Measurements from ENCODE around the gene PEX14.
A peak's percentile ranks its signal among the peaks of the same experiment; 100 is the strongest.

The PEX14 gene

DNA sequence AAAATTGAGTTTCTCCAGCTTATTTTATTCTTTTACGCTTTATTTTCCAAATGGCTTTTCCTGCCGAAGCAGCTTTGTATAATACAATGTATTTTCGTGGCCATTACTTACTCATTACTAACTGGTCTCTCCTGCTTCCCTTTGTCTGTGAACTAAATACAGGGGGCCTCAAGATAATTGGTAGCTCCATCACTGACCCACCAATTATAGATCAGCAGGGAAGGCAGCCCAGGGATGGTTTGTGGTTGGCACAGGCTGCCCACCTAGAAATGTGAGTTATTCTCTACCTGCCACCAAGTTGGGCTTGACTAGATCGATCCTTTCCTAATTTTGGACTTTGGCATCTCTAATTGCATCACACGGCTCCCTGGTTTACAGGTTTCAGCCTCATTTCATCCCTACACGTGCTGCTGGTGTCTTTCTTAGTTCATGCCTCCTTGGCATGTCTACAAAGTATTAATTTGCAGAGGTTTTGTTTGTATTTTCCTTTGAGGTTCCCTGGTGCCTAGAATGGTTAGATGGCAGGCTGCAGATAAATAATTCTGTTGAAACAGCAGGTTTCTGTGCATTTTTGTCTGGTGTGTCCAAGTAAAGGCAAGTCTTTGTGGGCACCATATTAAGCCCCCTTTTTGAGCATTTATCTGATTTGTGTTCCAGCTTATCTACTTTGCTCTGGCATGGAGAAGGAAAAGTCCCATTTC lies 35.2 kb downstream of the PEX14 start:
- in situ Hi-C loops (cut with MboI; ENCODE audit: low sequenced_read_pairs, unreplicated experiment) = loop anchor here (25.0 kb wide), 2 partner anchors 352 to 427 kb away; no protein-coding TSS in a partner anchor
- TF ChIP-seq, protein P1, sequence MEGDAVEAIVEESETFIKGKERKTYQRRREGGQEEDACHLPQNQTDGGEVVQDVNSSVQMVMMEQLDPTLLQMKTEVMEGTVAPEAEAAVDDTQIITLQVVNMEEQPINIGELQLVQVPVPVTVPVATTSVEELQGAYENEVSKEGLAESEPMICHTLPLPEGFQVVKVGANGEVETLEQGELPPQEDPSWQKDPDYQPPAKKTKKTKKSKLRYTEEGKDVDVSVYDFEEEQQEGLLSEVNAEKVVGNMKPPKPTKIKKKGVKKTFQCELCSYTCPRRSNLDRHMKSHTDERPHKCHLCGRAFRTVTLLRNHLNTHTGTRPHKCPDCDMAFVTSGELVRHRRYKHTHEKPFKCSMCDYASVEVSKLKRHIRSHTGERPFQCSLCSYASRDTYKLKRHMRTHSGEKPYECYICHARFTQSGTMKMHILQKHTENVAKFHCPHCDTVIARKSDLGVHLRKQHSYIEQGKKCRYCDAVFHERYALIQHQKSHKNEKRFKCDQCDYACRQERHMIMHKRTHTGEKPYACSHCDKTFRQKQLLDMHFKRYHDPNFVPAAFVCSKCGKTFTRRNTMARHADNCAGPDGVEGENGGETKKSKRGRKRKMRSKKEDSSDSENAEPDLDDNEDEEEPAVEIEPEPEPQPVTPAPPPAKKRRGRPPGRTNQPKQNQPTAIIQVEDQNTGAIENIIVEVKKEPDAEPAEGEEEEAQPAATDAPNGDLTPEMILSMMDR (IDR thresholded peaks at IDR 0.05; ENCODE audit: borderline replicate concordance, control extremely low read depth, extremely low read depth, insufficient read depth, missing control alignments) = no peak
- no peak for DNase-seq (ENCODE audit: low spot score)

DNA sequence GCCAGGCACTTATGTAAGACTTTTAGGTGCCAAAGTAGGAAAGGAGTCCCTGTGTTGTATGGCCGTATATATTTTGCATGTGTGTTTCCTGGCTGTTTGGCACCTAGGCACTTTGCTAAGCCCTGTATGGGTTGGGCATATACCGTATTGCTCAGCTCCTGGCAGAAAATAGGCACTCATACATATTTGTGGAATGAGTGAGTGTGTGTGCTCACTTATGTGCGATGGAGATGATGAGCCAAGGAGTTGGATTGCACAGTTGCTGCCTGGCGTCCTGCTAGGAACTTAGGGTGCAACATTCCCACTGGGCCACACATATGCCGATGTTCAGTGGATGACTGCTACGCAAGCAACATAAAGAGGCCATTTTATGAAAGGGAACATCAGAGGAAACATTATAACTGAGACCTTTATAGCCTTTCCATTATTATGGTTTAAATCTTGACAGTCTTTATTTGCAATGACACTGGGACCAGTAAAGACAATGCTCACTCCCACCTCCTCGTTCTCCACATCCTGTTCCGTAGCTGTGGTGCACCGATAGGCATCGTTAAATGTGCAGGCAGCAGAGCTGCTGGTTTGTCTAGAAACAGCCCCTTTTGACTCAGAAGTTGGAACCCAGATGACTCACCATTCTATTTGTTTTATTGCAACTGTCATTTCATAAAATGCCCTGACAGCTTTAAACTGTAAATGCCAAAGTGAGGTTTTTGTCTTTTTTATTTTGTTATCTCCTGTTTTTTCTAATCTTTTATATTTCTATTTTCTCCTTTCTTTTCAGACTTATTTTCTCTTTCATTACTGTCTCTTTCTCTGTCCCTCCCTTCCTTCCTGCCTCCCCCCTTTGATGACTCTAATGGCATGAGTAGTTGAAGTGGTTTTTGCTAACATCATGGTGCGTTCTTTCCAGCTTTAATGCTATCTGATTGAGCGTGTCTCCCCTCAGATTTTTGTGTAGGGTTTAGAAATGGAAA lies 36.1 kb downstream of the PEX14 start:
- DNase-seq (ENCODE audit: low spot score) = peak; percentile 89
- in situ Hi-C loops (cut with MboI; ENCODE audit: low sequenced_read_pairs, unreplicated experiment) = loop anchor here (25.0 kb wide), 2 partner anchors 351 to 426 kb away; no protein-coding TSS in a partner anchor
- TF ChIP-seq, protein P1 (IDR thresholded peaks at IDR 0.05; ENCODE audit: borderline replicate concordance, control extremely low read depth, extremely low read depth, insufficient read depth, missing control alignments) = no peak

DNA sequence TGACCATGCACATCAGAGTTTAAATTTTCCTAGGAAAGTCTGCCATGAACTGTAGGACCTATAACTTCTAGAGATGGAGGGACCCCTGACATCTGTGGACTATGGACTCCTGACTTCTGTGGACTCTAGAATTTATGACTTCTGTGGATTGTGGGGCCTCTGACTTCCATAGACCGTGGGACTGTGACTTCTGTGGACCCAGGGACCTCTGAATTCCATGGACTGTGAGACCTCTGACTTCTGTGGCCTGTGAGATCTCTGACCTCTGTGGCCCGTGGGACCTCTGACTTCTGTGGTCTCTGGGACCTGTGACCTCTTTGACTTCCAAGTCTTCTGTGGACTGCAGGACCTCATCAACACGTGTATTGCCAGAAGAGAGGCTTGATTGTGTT lies 36.7 kb downstream of the PEX14 start:
- TF ChIP-seq, protein P1 (IDR thresholded peaks at IDR 0.05; ENCODE audit: borderline replicate concordance, control extremely low read depth, extremely low read depth, insufficient read depth, missing control alignments) = no peak
- in situ Hi-C loops (cut with MboI; ENCODE audit: low sequenced_read_pairs, unreplicated experiment) = loop anchor here (25.0 kb wide), 2 partner anchors 351 to 426 kb away; no protein-coding TSS in a partner anchor
- no peak for DNase-seq (ENCODE audit: low spot score)

DNA sequence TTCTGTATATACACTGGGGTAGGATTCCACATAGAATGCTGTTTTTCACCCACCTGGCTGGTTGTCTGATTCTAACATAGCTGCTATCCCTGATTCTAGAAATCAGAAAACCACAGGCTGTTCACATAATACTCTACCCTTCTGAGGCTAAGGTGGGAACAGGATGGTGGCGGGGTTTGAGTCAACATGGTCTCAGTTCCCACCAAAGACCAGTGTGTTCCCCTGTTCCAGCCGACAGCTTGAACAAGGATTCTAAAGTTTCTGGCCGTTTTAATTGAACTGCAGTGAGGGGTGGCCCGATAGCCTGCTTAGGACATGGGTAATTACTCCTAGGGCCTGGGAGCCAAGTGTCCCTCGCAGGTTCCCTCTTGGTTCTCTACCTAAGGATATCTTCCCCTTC lies 38.4 kb downstream of the PEX14 start:
- TF ChIP-seq, protein P1 (IDR thresholded peaks at IDR 0.05; ENCODE audit: borderline replicate concordance, control extremely low read depth, extremely low read depth, insufficient read depth, missing control alignments) = no peak
- in situ Hi-C loops (cut with MboI; ENCODE audit: low sequenced_read_pairs, unreplicated experiment) = loop anchor here (25.0 kb wide), 2 partner anchors 349 to 424 kb away; no protein-coding TSS in a partner anchor
- DNase-seq (ENCODE audit: low spot score) = no peak

DNA sequence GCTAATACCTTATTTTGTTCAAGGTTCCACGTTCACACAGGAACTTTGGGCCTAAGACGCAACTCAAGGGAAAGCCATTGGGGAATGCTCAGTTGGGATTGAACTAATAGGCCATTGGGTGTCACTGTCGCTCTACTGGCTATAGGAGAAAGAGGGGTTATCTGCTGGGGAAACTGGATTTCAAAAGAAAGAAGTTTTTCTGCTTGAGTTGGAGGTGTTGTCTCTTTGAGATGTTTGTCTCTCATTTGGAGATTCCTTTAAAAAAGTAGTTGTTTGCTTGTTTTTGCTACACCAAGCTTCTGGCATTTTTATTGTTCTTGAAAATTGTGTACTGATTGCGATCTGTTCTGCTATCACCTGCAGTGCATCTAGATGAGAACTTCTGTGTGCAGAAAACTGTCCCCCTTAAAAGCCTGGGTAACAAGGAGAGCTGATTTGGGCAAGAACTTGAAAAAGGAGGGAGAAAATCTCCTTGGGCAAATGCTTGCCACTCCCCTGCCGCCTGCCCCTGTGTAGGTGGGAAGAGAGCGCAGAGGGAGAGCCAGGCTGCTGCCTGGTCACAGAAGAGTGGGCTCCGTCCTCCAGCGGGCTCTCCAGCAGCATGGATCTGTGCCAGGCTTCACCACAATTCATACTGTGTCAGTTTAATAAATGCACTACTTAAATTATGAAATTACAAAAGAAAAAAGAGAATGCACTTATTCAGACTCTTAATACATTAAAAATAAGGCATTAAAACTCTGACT lies 39.9 kb downstream of the PEX14 start:
- TF ChIP-seq, protein P1 (IDR thresholded peaks at IDR 0.05; ENCODE audit: borderline replicate concordance, control extremely low read depth, extremely low read depth, insufficient read depth, missing control alignments) = no peak
- in situ Hi-C loops (cut with MboI; ENCODE audit: low sequenced_read_pairs, unreplicated experiment) = loop anchor here (25.0 kb wide), 2 partner anchors 348 to 423 kb away; no protein-coding TSS in a partner anchor
- no peak for DNase-seq (ENCODE audit: low spot score)

Measured in GM13976 (cell line).